HCT116 (cell line): ENCODE measurements around the gene PRKAG2. TPM values are rescaled to one million over a fixed set of nuclear protein-coding genes. Genes with fewer than 3 reads are reported as not detected.

ENCODE experiments used
- ATAC-seq: fragments of 200-7000 bp; cut with Tn5 transposase; 2 replicates; pipeline ENCODE4 v1.9.1; 2020; ENCODE audit warnings: mild to moderate bottlenecking, moderate library complexity
- BruUV-seq: library from RNA; stranded (reverse); fragments of 400-500 nt; replicated peaks from 2 replicates; lab custom pipeline; 2021; lab: Mats Ljungman, UMichigan
- CTCF ChIA-PET: fragments of 300-600 bp; sonication (Branson Sonifier 250); formaldehyde crosslinking; loops from one replicate; lab custom pipeline; 2021; ENCODE audit warnings: antibody characterized with exemption; lab: Charles Lee
- POLR2A ChIA-PET: fragments of 300-600, 350-600 bp; sonication (Branson Sonifier 250); formaldehyde crosslinking; loops from one replicate; lab custom pipeline; 2021; ENCODE audit warnings: antibody characterized with exemption; lab: Charles Lee
- RAD21 ChIA-PET, 2 experiments: fragments of 300-600 bp; sonication (Branson Sonifier 250); formaldehyde crosslinking; loops; one replicate each; lab custom pipeline; 2023; ENCODE audit warnings: low total read pairs in 2 of 2; ENCODE audit not compliant: uncharacterized antibody in 2 of 2, unreplicated experiment in 2 of 2, low non-redundant PET in 1 of 2; lab: Charles Lee
- DNase-seq: peaks from one replicate; pipeline ENCODE4 v3.0.0-alpha.2; 2010; ENCODE audit warnings: low read depth, low spot score
- H2AFZ ChIP-seq: fragments of 200-600 bp; shearing (Covaris generic), sonication (generic); 2 replicates; pipeline ENCODE4 v1.6.1; 2017; ENCODE audit warnings: low read depth, mixed run types, mixed read lengths, antibody characterized with exemption, low read length; ENCODE audit not compliant: poor library complexity, severe bottlenecking
- H3K27ac ChIP-seq: 2 replicates; pipeline ENCODE4 v1.5.1; 2012; ENCODE audit warnings: low read depth, low read length
- H3K27me3 ChIP-seq: fragments of 200-600 bp; sonication (generic); 2 replicates; pipeline ENCODE4 v1.6.1; 2016; ENCODE audit warnings: mixed run types, low read length, mixed read lengths; ENCODE audit not compliant: insufficient read depth
- H3K36me3 ChIP-seq, 2 experiments: fragments of 200-500 bp in 1 of 2; fragments of 200-600 bp in 1 of 2; sonication (Bioruptor generic) in 1 of 2; sonication (generic) in 1 of 2; 2 replicates each; pipeline versions ENCODE4 v1.5.1 to v1.6.1; 2014 to 2016; ENCODE audit warnings: low read length in 2 of 2, inconsistent platforms in 1 of 2, mixed read lengths in 1 of 2, mixed run types in 1 of 2; ENCODE audit not compliant: insufficient read depth in 2 of 2, control insufficient read depth in 1 of 2
- H3K4me1 ChIP-seq, 2 experiments: fragments of 200-600 bp in 1 of 2; sonication (generic) in 1 of 2; 2 replicates each; pipeline versions ENCODE4 v1.5.1 to v1.6.1; 2012 to 2017; ENCODE audit warnings: low read length in 2 of 2, inconsistent platforms in 1 of 2, mild to moderate bottlenecking in 1 of 2, mixed read lengths in 1 of 2, mixed run types in 1 of 2, moderate library complexity in 1 of 2; ENCODE audit not compliant: insufficient read depth in 2 of 2, control insufficient read depth in 1 of 2
- H3K4me2 ChIP-seq: fragments of 200-600 bp; sonication (generic); 2 replicates; pipeline ENCODE4 v1.6.1; 2017; ENCODE audit warnings: mixed run types, low read length, mixed read lengths
- H3K4me3 ChIP-seq, 2 experiments: fragments of 200-600 bp in 1 of 2; sonication (generic) in 1 of 2; replicated peaks in 1 of 2; 2 replicates each; pipeline ENCODE4 v1.5.1; 2011 to 2016; ENCODE audit warnings: low read length in 2 of 2, control low read depth in 1 of 2, low read depth in 1 of 2, mild to moderate bottlenecking in 1 of 2, mixed read lengths in 1 of 2, mixed run types in 1 of 2
- H3K79me2 ChIP-seq: fragments of 200-600 bp; sonication (generic); 2 replicates; pipeline ENCODE4 v1.6.1; 2017; ENCODE audit warnings: mild to moderate bottlenecking, mixed run types, low read length, moderate library complexity, mixed read lengths; ENCODE audit not compliant: insufficient read depth
- H3K9ac ChIP-seq: fragments of 200-600 bp; sonication (generic); 2 replicates; pipeline ENCODE4 v1.6.1; 2016; ENCODE audit warnings: low read length, mixed read lengths
- H3K9me2 ChIP-seq: fragments of 200-600 bp; sonication (generic), shearing (Covaris generic); 2 replicates; pipeline ENCODE4 v1.6.1; 2017; ENCODE audit warnings: mixed run types, mild to moderate bottlenecking, moderate library complexity; ENCODE audit not compliant: insufficient read depth
- H3K9me3 ChIP-seq, 2 experiments: fragments of 200-500 bp in 1 of 2; fragments of 200-600 bp in 1 of 2; sonication (Bioruptor generic) in 1 of 2; sonication (generic) in 1 of 2; 2 replicates each; pipeline ENCODE4 v1.6.1; 2014 to 2017; ENCODE audit warnings: low read length in 2 of 2, mixed read lengths in 2 of 2, inconsistent platforms in 1 of 2, low read depth in 1 of 2, mild to moderate bottlenecking in 1 of 2, mixed run types in 1 of 2, moderate library complexity in 1 of 2; ENCODE audit not compliant: control insufficient read depth in 1 of 2, insufficient read depth in 1 of 2
- H4K20me1 ChIP-seq: fragments of 200-600 bp; sonication (generic), shearing (Covaris generic); 2 replicates; pipeline ENCODE4 v1.6.1; 2017; ENCODE audit warnings: mixed run types, mild to moderate bottlenecking, moderate library complexity; ENCODE audit not compliant: insufficient read depth
- CEBPB ChIP-seq: IDR thresholded peaks from 2 replicates; pipeline ENCODE4 v1.6.1; 2012; ENCODE audit warnings: low read depth
- EGR1 ChIP-seq: IDR thresholded peaks from 2 replicates; pipeline ENCODE4 v1.6.1; 2012; ENCODE audit warnings: low read depth
- ELF1 ChIP-seq: IDR thresholded peaks from 2 replicates; pipeline ENCODE4 v1.6.1; 2012; ENCODE audit warnings: low read depth, borderline replicate concordance
- EZH2 ChIP-seq: fragments of 200-600 bp; sonication (generic); IDR thresholded peaks from 2 replicates; pipeline ENCODE4 v1.6.1; 2017; ENCODE audit warnings: antibody characterized with exemption, mixed run types
- SP1 ChIP-seq: IDR thresholded peaks from 2 replicates; pipeline ENCODE4 v1.6.1; 2012; ENCODE audit warnings: low read depth
- YY1 ChIP-seq: IDR thresholded peaks from 2 replicates; pipeline ENCODE4 v1.6.1; 2011; ENCODE audit warnings: low read length, low read depth, moderate library complexity, mild to moderate bottlenecking; ENCODE audit not compliant: insufficient replicate concordance; ENCODE audit errors: extremely low read depth
- ZFX ChIP-seq: fragments of 450-650 bp; IDR thresholded peaks from 2 replicates; pipeline ENCODE4 v1.6.1; 2017
- intact Hi-C: fragments of 100-400 bp; cut with micrococcal nuclease; formaldehyde crosslinking; loops from 2 replicates; pipeline ENCODE4 v1.10.0; 2022
- total RNA-seq: library from RNA; stranded (reverse); gene quantifications from one replicate; pipeline ENCODE4 v1.2.1, GENCODE V29; 2021; ENCODE audit not compliant: unreplicated experiment
- TF ChIP-seq, protein P1 (sequence below): IDR thresholded peaks from 2 replicates; pipeline ENCODE4 v1.6.1; 2011; ENCODE audit warnings: mild to moderate bottlenecking, low read length, moderate library complexity; ENCODE audit not compliant: insufficient replicate concordance; ENCODE audit errors: extremely low read depth
- TF ChIP-seq, protein P2 (sequence below), 3 experiments: fragments of 200-600 bp in 1 of 3; sonication (generic) in 1 of 3; IDR thresholded peaks in 2 of 3; conservative IDR thresholded peaks in 1 of 3; 2 replicates each; pipeline ENCODE4 v1.5.1; 2012 to 2017; ENCODE audit warnings: low read depth in 2 of 3, low read length in 2 of 3, antibody characterized with exemption in 1 of 3, borderline replicate concordance in 1 of 3, control low read depth in 1 of 3, mild to moderate bottlenecking in 1 of 3, mixed read lengths in 1 of 3, mixed run types in 1 of 3, moderate library complexity in 1 of 3; ENCODE audit not compliant: insufficient read depth in 1 of 3
- TF ChIP-seq, protein P3 (sequence below): IDR thresholded peaks from 2 replicates; pipeline ENCODE4 v1.6.1; 2012
- TF ChIP-seq, protein P4 (sequence below): IDR thresholded peaks from 2 replicates; pipeline ENCODE4 v1.6.1; 2012; ENCODE audit warnings: low read depth

PRKAG2 gene
- total RNA-seq, 1 experiment from 2014 or later = 23.6 TPM

DNA sequence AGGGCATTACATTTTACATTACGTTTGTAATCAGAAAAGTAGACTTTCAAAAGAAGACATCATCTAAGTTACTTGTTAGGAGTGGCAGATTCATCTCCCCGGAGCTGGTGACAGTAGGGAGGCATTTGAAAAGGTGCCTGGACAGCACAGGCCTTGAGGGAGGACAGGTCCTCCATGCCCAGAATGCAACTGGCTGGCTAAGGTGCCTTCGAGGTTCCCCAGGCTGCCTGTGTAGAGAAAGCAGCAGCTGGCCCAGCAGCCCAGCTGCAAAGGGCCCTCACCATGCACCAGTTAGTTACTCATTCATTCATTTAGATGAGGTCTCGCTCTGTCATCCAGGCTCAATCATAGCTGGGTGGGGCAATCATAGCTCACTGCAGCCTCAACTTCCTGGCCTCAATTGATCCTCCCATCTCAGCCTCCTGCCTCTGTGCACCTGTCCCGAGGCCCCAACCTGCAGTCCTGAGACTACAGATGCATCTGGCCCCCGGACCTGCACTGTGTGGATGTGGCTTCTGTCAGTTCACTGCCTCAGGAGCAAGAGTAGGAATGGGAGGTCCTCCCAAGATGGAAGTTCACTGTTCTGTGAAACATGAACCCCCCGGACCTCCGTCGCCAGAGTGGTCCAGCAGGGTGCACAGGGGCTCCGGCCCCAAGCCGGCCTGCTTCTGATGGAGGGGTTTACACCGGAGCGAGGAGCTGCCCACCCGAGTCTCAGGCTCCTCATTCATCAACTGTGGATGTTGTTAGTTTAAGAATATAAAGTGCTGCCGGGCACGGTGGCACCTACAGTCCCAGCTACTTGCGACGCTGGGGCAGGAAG is 36.6 kb downstream of the PRKAG2 start:
- RAD21 ChIA-PET = no interaction called here
- POLR2A ChIA-PET = no interaction called here

More for the DNA sequence above, 36.6 kb downstream of the PRKAG2 start:
- Histone ChIP-seq H3K4me1 (no peaks in the 10 kb centered on the region), H3K9me3 (no peaks in the 10 kb centered on the region), H3K9ac (no peak overlapping the region)
- no peak for TF ChIP-seq YY1
- no peak for TF ChIP-seq ZFX
- no peak for TF ChIP-seq ELF1
- TF ChIP-seq, protein P1, sequence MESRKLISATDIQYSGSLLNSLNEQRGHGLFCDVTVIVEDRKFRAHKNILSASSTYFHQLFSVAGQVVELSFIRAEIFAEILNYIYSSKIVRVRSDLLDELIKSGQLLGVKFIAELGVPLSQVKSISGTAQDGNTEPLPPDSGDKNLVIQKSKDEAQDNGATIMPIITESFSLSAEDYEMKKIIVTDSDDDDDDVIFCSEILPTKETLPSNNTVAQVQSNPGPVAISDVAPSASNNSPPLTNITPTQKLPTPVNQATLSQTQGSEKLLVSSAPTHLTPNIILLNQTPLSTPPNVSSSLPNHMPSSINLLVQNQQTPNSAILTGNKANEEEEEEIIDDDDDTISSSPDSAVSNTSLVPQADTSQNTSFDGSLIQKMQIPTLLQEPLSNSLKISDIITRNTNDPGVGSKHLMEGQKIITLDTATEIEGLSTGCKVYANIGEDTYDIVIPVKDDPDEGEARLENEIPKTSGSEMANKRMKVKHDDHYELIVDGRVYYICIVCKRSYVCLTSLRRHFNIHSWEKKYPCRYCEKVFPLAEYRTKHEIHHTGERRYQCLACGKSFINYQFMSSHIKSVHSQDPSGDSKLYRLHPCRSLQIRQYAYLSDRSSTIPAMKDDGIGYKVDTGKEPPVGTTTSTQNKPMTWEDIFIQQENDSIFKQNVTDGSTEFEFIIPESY = no peak
- TF ChIP-seq, protein P2, sequence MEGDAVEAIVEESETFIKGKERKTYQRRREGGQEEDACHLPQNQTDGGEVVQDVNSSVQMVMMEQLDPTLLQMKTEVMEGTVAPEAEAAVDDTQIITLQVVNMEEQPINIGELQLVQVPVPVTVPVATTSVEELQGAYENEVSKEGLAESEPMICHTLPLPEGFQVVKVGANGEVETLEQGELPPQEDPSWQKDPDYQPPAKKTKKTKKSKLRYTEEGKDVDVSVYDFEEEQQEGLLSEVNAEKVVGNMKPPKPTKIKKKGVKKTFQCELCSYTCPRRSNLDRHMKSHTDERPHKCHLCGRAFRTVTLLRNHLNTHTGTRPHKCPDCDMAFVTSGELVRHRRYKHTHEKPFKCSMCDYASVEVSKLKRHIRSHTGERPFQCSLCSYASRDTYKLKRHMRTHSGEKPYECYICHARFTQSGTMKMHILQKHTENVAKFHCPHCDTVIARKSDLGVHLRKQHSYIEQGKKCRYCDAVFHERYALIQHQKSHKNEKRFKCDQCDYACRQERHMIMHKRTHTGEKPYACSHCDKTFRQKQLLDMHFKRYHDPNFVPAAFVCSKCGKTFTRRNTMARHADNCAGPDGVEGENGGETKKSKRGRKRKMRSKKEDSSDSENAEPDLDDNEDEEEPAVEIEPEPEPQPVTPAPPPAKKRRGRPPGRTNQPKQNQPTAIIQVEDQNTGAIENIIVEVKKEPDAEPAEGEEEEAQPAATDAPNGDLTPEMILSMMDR (IDR thresholded peaks at IDR 0.05 in 2 of 3, conservative IDR thresholded peaks at IDR 0.05 in 1 of 3; ENCODE audit: borderline replicate concordance in 1 of 3, insufficient read depth in 1 of 3, low read depth in 2 of 3, low read length in 2 of 3) = no peak
- TF ChIP-seq CEBPB = no peak
- TF ChIP-seq SP1 = no peak
- TF ChIP-seq, protein P3, sequence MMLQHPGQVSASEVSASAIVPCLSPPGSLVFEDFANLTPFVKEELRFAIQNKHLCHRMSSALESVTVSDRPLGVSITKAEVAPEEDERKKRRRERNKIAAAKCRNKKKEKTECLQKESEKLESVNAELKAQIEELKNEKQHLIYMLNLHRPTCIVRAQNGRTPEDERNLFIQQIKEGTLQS = no peak
- TF ChIP-seq, protein P4, sequence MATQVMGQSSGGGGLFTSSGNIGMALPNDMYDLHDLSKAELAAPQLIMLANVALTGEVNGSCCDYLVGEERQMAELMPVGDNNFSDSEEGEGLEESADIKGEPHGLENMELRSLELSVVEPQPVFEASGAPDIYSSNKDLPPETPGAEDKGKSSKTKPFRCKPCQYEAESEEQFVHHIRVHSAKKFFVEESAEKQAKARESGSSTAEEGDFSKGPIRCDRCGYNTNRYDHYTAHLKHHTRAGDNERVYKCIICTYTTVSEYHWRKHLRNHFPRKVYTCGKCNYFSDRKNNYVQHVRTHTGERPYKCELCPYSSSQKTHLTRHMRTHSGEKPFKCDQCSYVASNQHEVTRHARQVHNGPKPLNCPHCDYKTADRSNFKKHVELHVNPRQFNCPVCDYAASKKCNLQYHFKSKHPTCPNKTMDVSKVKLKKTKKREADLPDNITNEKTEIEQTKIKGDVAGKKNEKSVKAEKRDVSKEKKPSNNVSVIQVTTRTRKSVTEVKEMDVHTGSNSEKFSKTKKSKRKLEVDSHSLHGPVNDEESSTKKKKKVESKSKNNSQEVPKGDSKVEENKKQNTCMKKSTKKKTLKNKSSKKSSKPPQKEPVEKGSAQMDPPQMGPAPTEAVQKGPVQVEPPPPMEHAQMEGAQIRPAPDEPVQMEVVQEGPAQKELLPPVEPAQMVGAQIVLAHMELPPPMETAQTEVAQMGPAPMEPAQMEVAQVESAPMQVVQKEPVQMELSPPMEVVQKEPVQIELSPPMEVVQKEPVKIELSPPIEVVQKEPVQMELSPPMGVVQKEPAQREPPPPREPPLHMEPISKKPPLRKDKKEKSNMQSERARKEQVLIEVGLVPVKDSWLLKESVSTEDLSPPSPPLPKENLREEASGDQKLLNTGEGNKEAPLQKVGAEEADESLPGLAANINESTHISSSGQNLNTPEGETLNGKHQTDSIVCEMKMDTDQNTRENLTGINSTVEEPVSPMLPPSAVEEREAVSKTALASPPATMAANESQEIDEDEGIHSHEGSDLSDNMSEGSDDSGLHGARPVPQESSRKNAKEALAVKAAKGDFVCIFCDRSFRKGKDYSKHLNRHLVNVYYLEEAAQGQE = no peak
- no peak for TF ChIP-seq EZH2
- no peak for TF ChIP-seq EGR1
- TF ChIP-seq, all 23 proteins: peak for 0
- Histone ChIP-seq H3K27me3 (no peaks in the 10 kb centered on the region), H3K4me2 (no peak overlapping the region), H4K20me1 (no peaks in the 10 kb centered on the region), H3K27ac (no peak overlapping the region), H3K79me2 (no peaks in the 10 kb centered on the region), H3K9me2 (no peaks in the 10 kb centered on the region), H2AFZ (no peak overlapping the region), H3K4me3 (no peak overlapping the region), H3K36me3 (no peaks in the 10 kb centered on the region)
- BruUV-seq = no TSS peak
- CTCF ChIA-PET = no interaction called here
- intact Hi-C loops = no loop called here
- no peak for ATAC-seq
- no peak for DNase-seq
